CD14-positive monocyte (primary cell): ENCODE data around the gene GPR150. TPM values are rescaled to one million over a fixed set of nuclear protein-coding genes. Genes with fewer than 3 reads are reported as not detected.

Source experiments
- DNase-seq, 3 donors: peaks; one replicate each; pipeline ENCODE4 v3.0.0-alpha.2; 2011 to 2022
- H2AFZ ChIP-seq: 2 replicates; pipeline ENCODE4 v1.6.0; 2012; ENCODE audit warnings: mild to moderate bottlenecking, low read depth, low read length, inconsistent platforms; ENCODE audit not compliant: insufficient read depth, poor library complexity, severe bottlenecking
- H3K27ac ChIP-seq, 2 donors: 1 replicate in 1 of 2; 2 replicates in 1 of 2; pipeline ENCODE4 v1.5.1; 2012 to 2013; ENCODE audit warnings: low read length in 2 of 2, control low read depth in 1 of 2, inconsistent platforms in 1 of 2, low read depth in 1 of 2, mild to moderate bottlenecking in 1 of 2
- H3K27me3 ChIP-seq, 2 donors: one replicate each; pipeline versions ENCODE4 v1.6.0 to v1.6.1; 2011 to 2013; ENCODE audit warnings: low read length in 2 of 2; ENCODE audit not compliant: control insufficient read depth in 2 of 2, insufficient read depth in 2 of 2
- H3K36me3 ChIP-seq, 2 donors: replicated peaks in 1 of 2; 1 replicate in 1 of 2; 2 replicates in 1 of 2; pipeline versions ENCODE4 v1.5.1 to v1.6.1; 2012 to 2013; ENCODE audit warnings: low read length in 2 of 2, control low read depth in 1 of 2, inconsistent platforms in 1 of 2, mild to moderate bottlenecking in 1 of 2; ENCODE audit not compliant: insufficient read depth in 2 of 2, control insufficient read depth in 1 of 2
- H3K4me1 ChIP-seq, 2 donors: 1 replicate in 1 of 2; 2 replicates in 1 of 2; pipeline versions ENCODE4 v1.5.1 to v1.6.1; 2012 to 2013; ENCODE audit warnings: low read length in 2 of 2, control low read depth in 1 of 2, inconsistent platforms in 1 of 2, mild to moderate bottlenecking in 1 of 2, moderate library complexity in 1 of 2; ENCODE audit not compliant: insufficient read depth in 2 of 2, control insufficient read depth in 1 of 2
- H3K4me2 ChIP-seq: replicated peaks from 2 replicates; pipeline ENCODE3; 2012; ENCODE audit warnings: low read length, moderate library complexity, mild to moderate bottlenecking; ENCODE audit not compliant: poor library complexity, severe bottlenecking; ENCODE audit errors: extremely low read depth
- H3K4me3 ChIP-seq, 3 experiments: fragments of 200-600 bp in 1 of 3; sonication (generic) in 1 of 3; replicated peaks in 1 of 3; 1 replicate in 2 of 3; 2 replicates in 1 of 3; pipeline ENCODE4 v1.5.1; 2011 to 2013; ENCODE audit warnings: low read length in 3 of 3, mild to moderate bottlenecking in 3 of 3, control low read depth in 2 of 3, low read depth in 2 of 3, inconsistent platforms in 1 of 3, moderate library complexity in 1 of 3
- H3K79me2 ChIP-seq: 2 replicates; pipeline ENCODE4 v1.6.0; 2012; ENCODE audit warnings: mild to moderate bottlenecking, control low read depth, inconsistent platforms, low read length, moderate library complexity; ENCODE audit not compliant: insufficient read depth
- H3K9ac ChIP-seq: 2 replicates; pipeline ENCODE4 v1.6.0; 2017; ENCODE audit warnings: low read length, mild to moderate bottlenecking; ENCODE audit not compliant: insufficient read depth, poor library complexity, severe bottlenecking
- H3K9me3 ChIP-seq, 2 donors: replicated peaks in 1 of 2; 1 replicate in 1 of 2; 2 replicates in 1 of 2; pipeline versions ENCODE4 v1.5.1 to v1.6.1; 2012 to 2013; ENCODE audit warnings: low read length in 2 of 2, control low read depth in 1 of 2; ENCODE audit not compliant: control insufficient read depth in 1 of 2, insufficient read depth in 1 of 2
- H4K20me1 ChIP-seq: 2 replicates; pipeline ENCODE4 v1.6.0; 2012; ENCODE audit warnings: mild to moderate bottlenecking, low read length, control low read depth, moderate library complexity; ENCODE audit not compliant: insufficient read depth
- H3K27ac Mint-ChIP-seq, 7 donors: one replicate each; pipeline ENCODE4 v1.8.0; 2020; ENCODE audit warnings: mild to moderate bottlenecking in 7 of 7, mixed read lengths in 7 of 7, moderate library complexity in 6 of 7, inconsistent platforms in 2 of 7
- H3K27me3 Mint-ChIP-seq, 3 donors: one replicate each; pipeline ENCODE4 v1.8.0; 2021 to 2022; ENCODE audit warnings: low read depth in 3 of 3, mild to moderate bottlenecking in 3 of 3, mixed read lengths in 3 of 3, moderate library complexity in 3 of 3, inconsistent platforms in 1 of 3
- H3K36me3 Mint-ChIP-seq, 2 donors: one replicate each; pipeline ENCODE4 v1.8.0; 2020; ENCODE audit warnings: mixed read lengths in 2 of 2, inconsistent platforms in 1 of 2, mild to moderate bottlenecking in 1 of 2
- H3K4me1 Mint-ChIP-seq: one replicate; pipeline ENCODE4 v1.8.0; 2020; ENCODE audit warnings: mild to moderate bottlenecking, mixed read lengths
- H3K4me3 Mint-ChIP-seq, 2 donors: one replicate each; pipeline ENCODE4 v1.8.0; 2020; ENCODE audit warnings: mild to moderate bottlenecking in 2 of 2, mixed read lengths in 2 of 2, moderate library complexity in 1 of 2
- H3K9me3 Mint-ChIP-seq, 7 donors: one replicate each; pipeline ENCODE4 v1.8.0; 2020 to 2022; ENCODE audit warnings: mixed read lengths in 7 of 7, mild to moderate bottlenecking in 6 of 7, moderate library complexity in 6 of 7, inconsistent platforms in 2 of 7
- CTCF ChIP-seq: fragments of 200-600 bp; IDR thresholded peaks from one replicate; pipeline ENCODE4 v1.8.0; 2022; ENCODE audit warnings: antibody characterized with exemption, mild to moderate bottlenecking
- WGBS: methylation state at CpG from one replicate; pipeline ENCODE4 v1.1.5; 2013; ENCODE audit warnings: missing lambda C conversion rate; ENCODE audit not compliant: insufficient coverage; 5-methylcytosine and 5-hydroxymethylcytosine counted together
- intact Hi-C, 2 donors: fragments of 100-400 bp; cut with micrococcal nuclease; formaldehyde crosslinking; loops; one replicate each; pipeline versions ENCODE4 v1.15.0 to v1.15.1; 2023
- polyA plus RNA-seq, 3 donors: library from polyadenylated mRNA; depleted of rRNA in 1 of 3; unstranded in 2 of 3; stranded (reverse) in 1 of 3; fragments of 300-500 nt in 2 of 3; fragments of >200 nt in 1 of 3; fragmentation: Illumina TruSeq in 2 of 3; gene quantifications; 1 replicate in 2 of 3; 2 replicates in 1 of 3; pipeline ENCODE4 v1.2.3, GENCODE V29; 2012 to 2021

The GPR150 gene
- polyA plus RNA-seq, 3 donors, result not detected

- Mint-ChIP-seq H3K27me3 (peaks cover 0 to 2% (median 0%) of the 10 kb centered on the region in 3 donors), H3K4me1 (peaks cover 5% of the 10 kb centered on the region), H3K4me3 (no peak overlapping the region), H3K9me3 (peaks cover 0 to 2% (median 0%) of the 10 kb centered on the region in 7 donors), H3K27ac (peak overlapping the region in 1 of 7 donors; percentile 35), H3K36me3 (no peaks in the 10 kb centered on the region)
- no peaks in the 10 kb centered on the region for H3K4me1 ChIP-seq
- H3K79me2 ChIP-seq, result no peaks in the 10 kb centered on the region
- no peak overlapping the region for H3K4me3 ChIP-seq
- WGBS, result no CpG with 5 or more reads among the region's 1 CpG
- no peaks in the 10 kb centered on the region for H4K20me1 ChIP-seq
- H3K27me3 ChIP-seq, result no peaks in the 10 kb centered on the region
- no peak for DNase-seq
- no peaks in the 10 kb centered on the region for H3K9me3 ChIP-seq
- H2AFZ ChIP-seq, result no peak overlapping the region
- no peak overlapping the region for H3K27ac ChIP-seq
- H3K9ac ChIP-seq, result no peak overlapping the region
- no peak overlapping the region for H3K4me2 ChIP-seq
- no peaks in the 10 kb centered on the region for H3K36me3 ChIP-seq
- intact Hi-C loops, result no loop called here
- no peak for TF ChIP-seq CTCF
These were observed 29.0 kb upstream of the GPR150 start for GRCh38 chr5:95590880-95591279.

GRCh38 chr5:95591490-95591901 is 28.4 kb upstream of the GPR150 start:
- Mint-ChIP-seq H3K27ac (no peak overlapping the region), H3K4me3 (no peak overlapping the region), H3K36me3 (no peaks in the 10 kb centered on the region), H3K9me3 (peaks cover 0 to 2% (median 0%) of the 10 kb centered on the region in 7 donors), H3K4me1 (peaks cover 5% of the 10 kb centered on the region), H3K27me3 (peaks cover 0 to 2% (median 0%) of the 10 kb centered on the region in 3 donors)
- Histone ChIP-seq H2AFZ (no peak overlapping the region), H3K27ac (no peak overlapping the region), H3K36me3 (no peaks in the 10 kb centered on the region), H3K4me1 (no peaks in the 10 kb centered on the region), H3K27me3 (no peaks in the 10 kb centered on the region), H3K4me3 (no peak overlapping the region), H3K9ac (no peak overlapping the region), H3K79me2 (no peaks in the 10 kb centered on the region), H3K9me3 (no peaks in the 10 kb centered on the region), H4K20me1 (no peaks in the 10 kb centered on the region), H3K4me2 (no peak overlapping the region)
- intact Hi-C loops, result no loop called here
- WGBS, result no CpG with 5 or more reads among the region's 5 CpGs
- no peak for DNase-seq
- TF ChIP-seq CTCF, result no peak
